Vein endothelial cell (primary cell): Measurements from ENCODE around the gene ATF4. TPM values are rescaled to one million over a fixed set of nuclear protein-coding genes. Genes with fewer than 3 reads are reported as not detected.

Experiments used
- total RNA-seq: library from RNA; depleted of rRNA; stranded (reverse); fragments of >200 nt; gene quantifications from 2 replicates; pipeline ENCODE4 v1.2.3, GENCODE V29; 2012

ATF4 gene, protein sequence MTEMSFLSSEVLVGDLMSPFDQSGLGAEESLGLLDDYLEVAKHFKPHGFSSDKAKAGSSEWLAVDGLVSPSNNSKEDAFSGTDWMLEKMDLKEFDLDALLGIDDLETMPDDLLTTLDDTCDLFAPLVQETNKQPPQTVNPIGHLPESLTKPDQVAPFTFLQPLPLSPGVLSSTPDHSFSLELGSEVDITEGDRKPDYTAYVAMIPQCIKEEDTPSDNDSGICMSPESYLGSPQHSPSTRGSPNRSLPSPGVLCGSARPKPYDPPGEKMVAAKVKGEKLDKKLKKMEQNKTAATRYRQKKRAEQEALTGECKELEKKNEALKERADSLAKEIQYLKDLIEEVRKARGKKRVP
- 221 and 270 TPM in 2 replicates for total RNA-seq

GRCh38 chr22:39520226-39521105, at the start of gene ATF4:
Gene ATF4, plus strand, starts transcription at chr22:39520562. Its CDS starts 884 bp downstream, at chr22:39521446.

GRCh38 chr22:39502109-39502788, 18.1 kb upstream of the ATF4 start, which contains the start of gene MIEF1:
Gene MIEF1, plus strand, starts transcription at chr22:39502290. Its CDS starts 9,005 bp downstream, at chr22:39511295.

GRCh38 chr22:39532215-39533073, 12.1 kb downstream of the ATF4 start, which contains the start of gene RPS19BP1:
Gene RPS19BP1, minus strand, starts transcription at chr22:39532748. Its CDS starts 10 bp downstream, at chr22:39532738.

GRCh38 chr22:39570665-39571064, 50.3 kb downstream of the ATF4 start, which contains the start of gene CACNA1I:
Gene CACNA1I, plus strand, starts transcription at chr22:39570753. Its CDS starts 0 bp downstream, at chr22:39570753.

Other genes starting within 250 kb of the ATF4 start
- 2,343 and 3,208 TPM in 2 replicates for gene RPL3, start 200.9 kb upstream of the ATF4 start, total RNA-seq
- gene SYNGR1, start 170.6 kb upstream of the ATF4 start, total RNA-seq, result 2.3 and 3.6 TPM in 2 replicates
- 10.9 and 13.7 TPM in 2 replicates for gene TAB1, start 120.8 kb upstream of the ATF4 start, total RNA-seq
- gene MGAT3, start 63.5 kb upstream of the ATF4 start, total RNA-seq, result not detected in 2 replicates
- 36.3 and 37.2 TPM in 2 replicates for gene MIEF1, start 18.3 kb upstream of the ATF4 start, total RNA-seq
- gene RPS19BP1, start 12.2 kb downstream of the ATF4 start, total RNA-seq, result 53.2 TPM in 2 replicates
- under 0.01 TPM in 1 of 2 replicates, not detected in the other for gene CACNA1I, start 50.2 kb downstream of the ATF4 start, total RNA-seq